PC-9 (cell line): ENCODE measurements around the gene IL23R.
A peak's percentile ranks its signal among the peaks of the same experiment; 100 is the strongest.

ENCODE experiments used
- EZH2 ChIP-seq: fragments of 200-600 bp; sonication (generic); IDR thresholded peaks from 2 replicates; pipeline ENCODE4 v1.8.0; 2017; ENCODE audit warnings: antibody characterized with exemption, low read depth
- TF ChIP-seq, protein P1 (sequence below): fragments of 200-600 bp; sonication (generic); conservative IDR thresholded peaks from 2 replicates; pipeline ENCODE4 v1.6.1; 2017; ENCODE audit warnings: mixed run types, antibody characterized with exemption, mild to moderate bottlenecking, moderate library complexity

- TF ChIP-seq, protein P1, sequence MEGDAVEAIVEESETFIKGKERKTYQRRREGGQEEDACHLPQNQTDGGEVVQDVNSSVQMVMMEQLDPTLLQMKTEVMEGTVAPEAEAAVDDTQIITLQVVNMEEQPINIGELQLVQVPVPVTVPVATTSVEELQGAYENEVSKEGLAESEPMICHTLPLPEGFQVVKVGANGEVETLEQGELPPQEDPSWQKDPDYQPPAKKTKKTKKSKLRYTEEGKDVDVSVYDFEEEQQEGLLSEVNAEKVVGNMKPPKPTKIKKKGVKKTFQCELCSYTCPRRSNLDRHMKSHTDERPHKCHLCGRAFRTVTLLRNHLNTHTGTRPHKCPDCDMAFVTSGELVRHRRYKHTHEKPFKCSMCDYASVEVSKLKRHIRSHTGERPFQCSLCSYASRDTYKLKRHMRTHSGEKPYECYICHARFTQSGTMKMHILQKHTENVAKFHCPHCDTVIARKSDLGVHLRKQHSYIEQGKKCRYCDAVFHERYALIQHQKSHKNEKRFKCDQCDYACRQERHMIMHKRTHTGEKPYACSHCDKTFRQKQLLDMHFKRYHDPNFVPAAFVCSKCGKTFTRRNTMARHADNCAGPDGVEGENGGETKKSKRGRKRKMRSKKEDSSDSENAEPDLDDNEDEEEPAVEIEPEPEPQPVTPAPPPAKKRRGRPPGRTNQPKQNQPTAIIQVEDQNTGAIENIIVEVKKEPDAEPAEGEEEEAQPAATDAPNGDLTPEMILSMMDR: peak; percentile 59
- TF ChIP-seq EZH2: no peak
Observed at GRCh38 chr1:67213164-67213563, 46.9 kb downstream of the IL23R start.
